ENCODE results near the gene TMEM107. TPM values are rescaled to one million over a fixed set of nuclear protein-coding genes. Genes with fewer than 3 reads are reported as not detected.
A peak's percentile ranks its signal among the peaks of the same experiment; 100 is the strongest.

Gene TMEM107
- total and polyA plus RNA-seq, 10 of the 15 experiments (the other 5 are each of a cell fraction or from before 2014, with no cell fraction given) = 7.9 to 38.7 (median 22.9) TPM

GRCh38 chr17:8224891-8225812 lies 49.0 kb upstream of the TMEM107 start:
- ATAC-seq (no peak), FAIRE-seq (no peak), DNase-seq (ENCODE audit: low read depth, low spot score) (no peak)
- Histone ChIP-seq H3K4me1 (ENCODE audit: control insufficient read depth, insufficient read depth, low read length) (peaks cover 27% of the 10 kb centered on the region), H3K4me3 (no peak overlapping the region), H3K36me3 (ENCODE audit: control insufficient read depth in 2 of 2, insufficient read depth in 2 of 2, low read length in 1 of 2) (peaks cover 20 to 27% of the 10 kb centered on the region in 2 experiments; a peak in 3 of 4 replicates), H3K79me2 (ENCODE audit: control insufficient read depth, insufficient read depth, low read length) (no peaks in the 10 kb centered on the region), H2AFZ (ENCODE audit: control insufficient read depth, low read depth, low read length) (no peak overlapping the region), H3K4me2 (ENCODE audit: control insufficient read depth, insufficient read depth) (0 out of 2 replicates have a peak overlapping the region, but pooled peaks have one; percentile 4), H3K27ac (ENCODE audit: control insufficient read depth, insufficient read depth) (no peak overlapping the region), H3K9ac (ENCODE audit: control insufficient read depth, insufficient read depth, low read length) (no peak overlapping the region), H4K20me1 (ENCODE audit: control insufficient read depth, insufficient read depth) (no peaks in the 10 kb centered on the region; the same call in 1 of the 2 replicates), H3K9me3 (replicated peaks; ENCODE audit: control insufficient read depth, insufficient read depth, low read length) (no peaks in the 10 kb centered on the region), H3K27me3 (replicated peaks in 1 of 2; ENCODE audit: control insufficient read depth in 2 of 2, insufficient read depth in 2 of 2, low read length in 1 of 2) (no peaks in the 10 kb centered on the region)
- ChIA-PET CTCF (interaction anchor here (0.8 to 5.0 kb wide), 9 partner anchors 22 to 669 kb away, joined by 3 to 56 read pairs (median 14); partner anchors contain the start of genes BORCS6, CTC1, PFAS and RANGRF), RAD21 (ENCODE audit: unreplicated experiment) (interaction anchor here (0.6 to 6.5 kb wide), 13 partner anchors 14 to 105 kb away, joined by 3 to 117 read pairs (median 8); partner anchors contain the start of genes AURKB, BORCS6, CTC1 and PFAS), SMC1A (ENCODE audit: uncharacterized antibody, unreplicated experiment) (interaction anchor here (1.1 to 6.7 kb wide), 9 partner anchors 14 to 106 kb away, joined by 3 to 64 read pairs (median 5); partner anchors contain the start of genes AURKB, CTC1, PFAS and RANGRF), POLR2A (interaction anchor here (0.6 to 9.0 kb wide), 12 partner anchors 12 to 332 kb away, joined by 3 to 161 read pairs (median 5); partner anchors contain the start of genes AURKB, BORCS6, CTC1 and PFAS)
- 68% methylated on average over 26 of the region's 26 CpGs for WGBS (ENCODE audit: insufficient coverage, insufficient replicate concordance, low lambda C conversion rate, missing lambda C conversion rate)
- BruUV-seq (replicated peaks) = no TSS peak
- intact Hi-C loops (cut with micrococcal nuclease; ENCODE audit: unreplicated experiment) = loop anchor here (5.0 kb wide), 2 partner anchors 53 to 88 kb away; no protein-coding TSS in a partner anchor
- in situ Hi-C loops (cut with MboI) = loop anchor here (5.0 kb wide), 2 partner anchors 38 to 98 kb away; no protein-coding TSS in a partner anchor
- TF ChIP-seq ZBTB33 (IDR thresholded peaks at IDR 0.05) (peak; percentile 60; the same call in 1 of the 2 replicates), NFXL1 (IDR thresholded peaks at IDR 0.05; ENCODE audit: borderline replicate concordance) (no peak), YBX1 (IDR thresholded peaks at IDR 0.05) (no peak), POLR2AphosphoS5 (IDR thresholded peaks at IDR 0.05; ENCODE audit: low read length) (peak; percentile 43; the same call in 1 of the 2 replicates)
- TF ChIP-seq, protein P1, sequence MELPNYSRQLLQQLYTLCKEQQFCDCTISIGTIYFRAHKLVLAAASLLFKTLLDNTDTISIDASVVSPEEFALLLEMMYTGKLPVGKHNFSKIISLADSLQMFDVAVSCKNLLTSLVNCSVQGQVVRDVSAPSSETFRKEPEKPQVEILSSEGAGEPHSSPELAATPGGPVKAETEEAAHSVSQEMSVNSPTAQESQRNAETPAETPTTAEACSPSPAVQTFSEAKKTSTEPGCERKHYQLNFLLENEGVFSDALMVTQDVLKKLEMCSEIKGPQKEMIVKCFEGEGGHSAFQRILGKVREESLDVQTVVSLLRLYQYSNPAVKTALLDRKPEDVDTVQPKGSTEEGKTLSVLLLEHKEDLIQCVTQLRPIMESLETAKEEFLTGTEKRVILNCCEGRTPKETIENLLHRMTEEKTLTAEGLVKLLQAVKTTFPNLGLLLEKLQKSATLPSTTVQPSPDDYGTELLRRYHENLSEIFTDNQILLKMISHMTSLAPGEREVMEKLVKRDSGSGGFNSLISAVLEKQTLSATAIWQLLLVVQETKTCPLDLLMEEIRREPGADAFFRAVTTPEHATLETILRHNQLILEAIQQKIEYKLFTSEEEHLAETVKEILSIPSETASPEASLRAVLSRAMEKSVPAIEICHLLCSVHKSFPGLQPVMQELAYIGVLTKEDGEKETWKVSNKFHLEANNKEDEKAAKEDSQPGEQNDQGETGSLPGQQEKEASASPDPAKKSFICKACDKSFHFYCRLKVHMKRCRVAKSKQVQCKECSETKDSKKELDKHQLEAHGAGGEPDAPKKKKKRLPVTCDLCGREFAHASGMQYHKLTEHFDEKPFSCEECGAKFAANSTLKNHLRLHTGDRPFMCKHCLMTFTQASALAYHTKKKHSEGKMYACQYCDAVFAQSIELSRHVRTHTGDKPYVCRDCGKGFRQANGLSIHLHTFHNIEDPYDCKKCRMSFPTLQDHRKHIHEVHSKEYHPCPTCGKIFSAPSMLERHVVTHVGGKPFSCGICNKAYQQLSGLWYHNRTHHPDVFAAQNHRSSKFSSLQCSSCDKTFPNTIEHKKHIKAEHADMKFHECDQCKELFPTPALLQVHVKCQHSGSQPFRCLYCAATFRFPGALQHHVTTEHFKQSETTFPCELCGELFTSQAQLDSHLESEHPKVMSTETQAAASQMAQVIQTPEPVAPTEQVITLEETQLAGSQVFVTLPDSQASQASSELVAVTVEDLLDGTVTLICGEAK (IDR thresholded peaks at IDR 0.05; ENCODE audit: borderline replicate concordance) = no peak
- TF ChIP-seq, protein P2, sequence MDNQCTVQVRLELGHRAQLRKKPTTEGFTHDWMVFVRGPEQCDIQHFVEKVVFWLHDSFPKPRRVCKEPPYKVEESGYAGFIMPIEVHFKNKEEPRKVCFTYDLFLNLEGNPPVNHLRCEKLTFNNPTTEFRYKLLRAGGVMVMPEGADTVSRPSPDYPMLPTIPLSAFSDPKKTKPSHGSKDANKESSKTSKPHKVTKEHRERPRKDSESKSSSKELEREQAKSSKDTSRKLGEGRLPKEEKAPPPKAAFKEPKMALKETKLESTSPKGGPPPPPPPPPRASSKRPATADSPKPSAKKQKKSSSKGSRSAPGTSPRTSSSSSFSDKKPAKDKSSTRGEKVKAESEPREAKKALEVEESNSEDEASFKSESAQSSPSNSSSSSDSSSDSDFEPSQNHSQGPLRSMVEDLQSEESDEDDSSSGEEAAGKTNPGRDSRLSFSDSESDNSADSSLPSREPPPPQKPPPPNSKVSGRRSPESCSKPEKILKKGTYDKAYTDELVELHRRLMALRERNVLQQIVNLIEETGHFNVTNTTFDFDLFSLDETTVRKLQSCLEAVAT (IDR thresholded peaks at IDR 0.05) = peak; percentile 53; the same call in 1 of the 2 replicates
